ENCODE measurements around the gene FBXL19. TPM values are rescaled to one million over a fixed set of nuclear protein-coding genes. Genes with fewer than 3 reads are reported as not detected.

FBXL19 gene
- total RNA-seq, 2 donors from 2014 or later: 24.9 to 25.7 TPM

DNA sequence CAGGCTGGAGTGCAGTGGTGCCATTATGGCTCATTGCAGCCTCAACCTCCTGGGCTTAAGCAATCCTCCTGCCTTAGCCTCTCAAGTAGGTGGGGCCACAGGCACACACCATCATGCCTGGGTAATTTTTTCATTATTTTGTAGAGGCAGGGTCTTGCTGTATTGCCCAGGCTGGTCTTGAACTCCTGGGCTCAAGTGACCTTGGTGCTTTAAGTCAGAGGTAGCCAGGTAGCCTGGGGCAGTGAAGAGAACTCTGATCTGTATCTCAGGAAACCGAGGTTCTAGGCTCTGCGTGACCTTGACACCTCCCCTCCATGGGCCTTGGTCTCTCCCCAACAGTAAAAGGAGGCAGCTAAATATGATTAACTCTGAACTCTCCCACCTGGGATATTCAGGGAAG, 23.6 kb upstream of the FBXL19 start:
- DNase-seq (no peak), ATAC-seq (replicated peaks in 1 of 2) (no peak)
- peaks cover 3% of the 10 kb centered on the region in 2 donors for H3K36me3 Mint-ChIP-seq (ENCODE audit: insufficient read depth in 2 of 2)
- H3K9me3 Mint-ChIP-seq: peaks cover 3% of the 10 kb centered on the region in 2 donors
- peaks cover 56% of the 10 kb centered on the region for H3K4me1 Mint-ChIP-seq (ENCODE audit: low read depth)
- no peaks in the 10 kb centered on the region for H3K27me3 Mint-ChIP-seq (ENCODE audit: low read depth)
- H3K4me3 Mint-ChIP-seq: no peak overlapping the region
- no peak overlapping the region for H3K27ac Mint-ChIP-seq

- peaks cover 3% of the 10 kb centered on the region in 2 donors for H3K36me3 Mint-ChIP-seq (ENCODE audit: insufficient read depth in 2 of 2)
- no peak overlapping the region for H3K4me3 Mint-ChIP-seq
- peak overlapping the region; percentile 80 for H3K27ac Mint-ChIP-seq
Measured at GRCh38 chr16:30900588-30900987, 22.8 kb upstream of the FBXL19 start.

GRCh38 chr16:30901201-30902028, 22.0 kb upstream of the FBXL19 start:
- DNase-seq (peak in 1 of 2 donors; percentile 13), ATAC-seq (replicated peaks in 1 of 2) (no peak)
- H3K27ac Mint-ChIP-seq: peak overlapping the region; percentile 16
- peaks cover 3% of the 10 kb centered on the region in 2 donors for H3K9me3 Mint-ChIP-seq
- H3K4me3 Mint-ChIP-seq: peak overlapping the region; percentile 72 to 74
- H3K27me3 Mint-ChIP-seq (ENCODE audit: low read depth): no peaks in the 10 kb centered on the region
- peaks cover 47% of the 10 kb centered on the region for H3K4me1 Mint-ChIP-seq (ENCODE audit: low read depth)
- peaks cover 3% of the 10 kb centered on the region in 2 donors for H3K36me3 Mint-ChIP-seq (ENCODE audit: insufficient read depth in 2 of 2)

More at GRCh38 chr16:30900588-30900987, 22.8 kb upstream of the FBXL19 start:
- no peak for DNase-seq
- Mint-ChIP-seq H3K27me3 (ENCODE audit: low read depth) (no peaks in the 10 kb centered on the region), H3K4me1 (ENCODE audit: low read depth) (peaks cover 55% of the 10 kb centered on the region), H3K9me3 (peaks cover 3% of the 10 kb centered on the region in 2 donors)
- ATAC-seq (replicated peaks in 1 of 2): no peak

GRCh38 chr16:30902029-30902972, 21.1 kb upstream of the FBXL19 start:
- Mint-ChIP-seq H3K36me3 (ENCODE audit: insufficient read depth in 2 of 2) (peaks cover 3% of the 10 kb centered on the region in 2 donors), H3K4me3 (peak overlapping the region; percentile 94 to 99), H3K27me3 (ENCODE audit: low read depth) (no peaks in the 10 kb centered on the region), H3K9me3 (peaks cover 3% of the 10 kb centered on the region in 2 donors), H3K27ac (peak overlapping the region; percentile 88), H3K4me1 (ENCODE audit: low read depth) (peaks cover 40% of the 10 kb centered on the region)
- DNase-seq (peak; percentile 66 to 82), ATAC-seq (replicated peaks in 1 of 2) (peak; percentile 92 to 95)

DNA sequence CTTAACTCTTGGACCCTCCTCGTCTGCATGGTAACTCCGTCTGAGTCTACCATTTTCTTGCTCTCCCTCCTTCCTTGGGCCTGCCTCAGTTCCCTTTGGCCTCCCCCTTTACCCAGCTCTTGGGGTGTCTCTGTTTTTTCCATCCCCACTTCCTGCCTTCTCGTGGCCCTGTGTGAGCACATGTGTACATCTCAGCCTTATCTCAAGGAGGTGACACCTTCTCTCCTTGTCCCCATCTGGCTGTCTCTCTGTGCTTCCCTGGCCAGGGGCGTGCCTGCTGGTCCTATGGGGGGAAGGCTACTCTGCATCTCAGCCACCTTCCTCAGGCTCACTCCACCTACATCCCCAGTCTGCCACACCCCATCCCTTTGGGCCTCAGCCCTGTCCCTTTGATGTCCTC, 20.4 kb upstream of the FBXL19 start:
- Mint-ChIP-seq H3K4me1 (ENCODE audit: low read depth) (peaks cover 42% of the 10 kb centered on the region), H3K27ac (peak overlapping the region; percentile 88), H3K4me3 (peak overlapping the region; percentile 94 to 99), H3K9me3 (peaks cover 3% of the 10 kb centered on the region in 2 donors), H3K27me3 (ENCODE audit: low read depth) (no peaks in the 10 kb centered on the region), H3K36me3 (ENCODE audit: insufficient read depth in 2 of 2) (peaks cover 3% of the 10 kb centered on the region in 2 donors)
- DNase-seq (peak in 1 of 2 donors; percentile 24), ATAC-seq (replicated peaks in 1 of 2) (peak in 1 of 2 donors; percentile 23)

DNA sequence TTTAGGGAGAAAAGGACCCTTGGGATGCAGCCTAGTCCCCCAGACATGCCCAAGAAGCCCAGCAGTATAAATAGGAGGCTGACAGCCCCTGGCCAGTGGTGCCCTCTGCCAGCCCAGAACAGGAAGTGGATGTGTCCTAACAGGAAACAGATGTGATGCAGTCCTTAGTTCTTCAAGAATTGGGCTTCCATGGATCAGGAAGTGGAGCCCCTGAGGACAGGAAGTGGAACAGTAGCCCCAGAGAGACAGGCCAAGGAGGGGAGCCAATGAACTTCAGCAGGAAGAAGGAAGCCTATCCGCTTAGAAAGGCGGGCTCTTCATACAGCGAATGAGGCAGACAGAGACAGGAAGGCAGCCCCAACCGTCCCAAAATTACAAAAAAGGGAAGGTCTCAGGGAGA, 19.8 kb upstream of the FBXL19 start:
- DNase-seq (no peak), ATAC-seq (replicated peaks in 1 of 2) (no peak)
- Mint-ChIP-seq H3K27ac (peak overlapping the region; percentile 86), H3K27me3 (ENCODE audit: low read depth) (no peaks in the 10 kb centered on the region), H3K36me3 (ENCODE audit: insufficient read depth in 2 of 2) (peaks cover 3% of the 10 kb centered on the region in 2 donors), H3K4me1 (ENCODE audit: low read depth) (peaks cover 42% of the 10 kb centered on the region), H3K4me3 (no peak overlapping the region), H3K9me3 (peaks cover 3% of the 10 kb centered on the region in 2 donors)

DNA sequence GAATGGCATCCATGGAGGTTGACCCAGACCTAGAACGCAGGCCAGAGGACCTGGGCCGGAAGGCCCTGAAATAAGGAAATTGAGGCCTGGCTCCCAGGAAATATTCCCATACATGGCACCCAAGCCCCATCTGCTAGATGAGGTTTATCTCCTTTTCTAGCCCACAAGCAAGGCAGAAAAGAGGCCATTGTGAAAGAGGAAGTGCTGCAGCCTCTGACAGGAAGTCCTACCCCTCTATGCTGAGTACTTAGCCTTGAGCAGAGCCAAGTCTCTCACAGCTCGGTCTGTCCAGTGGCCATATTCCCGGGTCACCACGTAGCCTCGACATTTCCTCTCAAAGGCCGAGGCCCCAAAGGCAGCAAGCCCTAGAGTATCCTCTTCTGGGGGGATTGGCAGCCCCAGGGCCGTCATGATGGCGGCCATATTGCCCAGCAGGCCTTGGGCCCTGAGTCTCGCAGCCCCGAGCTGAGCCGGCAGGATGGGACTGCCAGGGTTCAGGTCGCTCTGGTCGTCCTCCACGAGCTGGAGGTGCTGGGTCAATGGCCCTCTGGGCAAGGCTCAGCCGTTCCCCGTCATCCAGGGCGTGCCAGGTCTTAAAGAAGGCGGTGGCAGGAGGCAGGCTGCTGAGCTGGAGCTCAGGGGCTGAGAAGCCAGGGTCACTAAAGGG, 19.1 kb upstream of the FBXL19 start:
- Mint-ChIP-seq H3K9me3 (peaks cover 3% of the 10 kb centered on the region in 2 donors), H3K36me3 (ENCODE audit: insufficient read depth in 2 of 2) (peaks cover 3% of the 10 kb centered on the region in 2 donors), H3K4me3 (no peak overlapping the region), H3K27me3 (ENCODE audit: low read depth) (no peaks in the 10 kb centered on the region), H3K27ac (no peak overlapping the region), H3K4me1 (ENCODE audit: low read depth) (peaks cover 42% of the 10 kb centered on the region)
- no peak for DNase-seq
- ATAC-seq (replicated peaks in 1 of 2): no peak

DNA sequence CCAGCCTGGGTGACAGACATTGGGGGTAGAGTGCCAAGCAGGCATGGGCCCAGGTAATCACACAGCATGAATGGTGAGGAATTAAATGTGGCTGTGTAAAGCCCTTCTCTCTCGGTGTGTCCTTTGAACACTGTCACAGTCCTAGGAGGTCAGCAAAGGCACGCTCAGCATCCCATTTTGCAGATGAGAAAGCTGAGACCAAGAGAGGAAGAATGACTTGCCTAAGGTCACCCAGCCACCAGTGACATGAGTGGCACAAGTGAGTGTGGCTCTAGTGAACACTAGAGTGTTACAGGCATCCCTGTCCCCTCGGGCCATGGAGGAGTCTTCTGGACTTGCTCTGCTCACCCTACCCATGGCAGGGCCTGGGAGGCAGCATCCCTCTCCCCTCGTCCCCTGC, 16.3 kb upstream of the FBXL19 start:
- Mint-ChIP-seq H3K4me1 (ENCODE audit: low read depth) (peaks cover 28% of the 10 kb centered on the region), H3K4me3 (no peak overlapping the region), H3K9me3 (peaks cover 3% of the 10 kb centered on the region in 2 donors), H3K27ac (no peak overlapping the region), H3K36me3 (ENCODE audit: insufficient read depth in 2 of 2) (peaks cover 3% of the 10 kb centered on the region in 2 donors), H3K27me3 (ENCODE audit: low read depth) (no peaks in the 10 kb centered on the region)
- DNase-seq (no peak), ATAC-seq (replicated peaks in 1 of 2) (no peak)

DNA sequence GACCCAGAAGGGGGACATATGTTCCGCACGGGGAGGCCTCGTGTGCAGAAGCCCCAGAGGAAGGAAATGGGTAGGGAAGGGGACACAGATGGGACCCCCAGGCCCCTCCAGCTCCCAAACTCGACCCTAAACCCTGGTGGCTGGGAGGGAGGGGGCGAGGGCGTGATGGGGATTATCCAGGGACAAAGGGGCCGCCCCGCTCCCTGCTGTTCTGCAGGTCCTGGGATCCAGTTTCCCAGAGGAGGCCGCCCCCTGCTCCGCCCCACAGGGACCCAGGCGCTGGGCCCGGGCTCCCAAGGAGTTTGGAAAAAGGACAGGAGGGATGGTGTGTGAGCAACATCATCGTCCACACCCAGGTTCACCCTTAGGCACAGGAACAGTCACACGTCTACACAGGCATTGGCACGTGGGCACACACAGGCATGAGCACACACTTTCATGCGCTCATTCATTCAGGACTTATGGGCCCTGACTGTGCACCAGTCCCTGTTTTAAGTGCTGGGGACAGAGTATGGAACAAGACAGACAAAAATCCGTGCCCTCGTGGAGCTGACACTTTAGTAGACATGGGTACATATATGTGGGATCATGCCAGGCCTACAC, 12.8 kb upstream of the FBXL19 start:
- H3K9me3 Mint-ChIP-seq: no peaks in the 10 kb centered on the region
- H3K4me1 Mint-ChIP-seq (ENCODE audit: low read depth): peaks cover 9% of the 10 kb centered on the region
- H3K27me3 Mint-ChIP-seq (ENCODE audit: low read depth): no peaks in the 10 kb centered on the region
- no peak for DNase-seq
- H3K27ac Mint-ChIP-seq: no peak overlapping the region
- H3K36me3 Mint-ChIP-seq (ENCODE audit: insufficient read depth in 2 of 2): no peaks in the 10 kb centered on the region
- no peak for ATAC-seq (replicated peaks in 1 of 2)
- H3K4me3 Mint-ChIP-seq: no peak overlapping the region

- H3K36me3 Mint-ChIP-seq (ENCODE audit: insufficient read depth in 2 of 2): no peaks in the 10 kb centered on the region
Measured at GRCh38 chr16:30912794-30913412, 10.5 kb upstream of the FBXL19 start.

DNA sequence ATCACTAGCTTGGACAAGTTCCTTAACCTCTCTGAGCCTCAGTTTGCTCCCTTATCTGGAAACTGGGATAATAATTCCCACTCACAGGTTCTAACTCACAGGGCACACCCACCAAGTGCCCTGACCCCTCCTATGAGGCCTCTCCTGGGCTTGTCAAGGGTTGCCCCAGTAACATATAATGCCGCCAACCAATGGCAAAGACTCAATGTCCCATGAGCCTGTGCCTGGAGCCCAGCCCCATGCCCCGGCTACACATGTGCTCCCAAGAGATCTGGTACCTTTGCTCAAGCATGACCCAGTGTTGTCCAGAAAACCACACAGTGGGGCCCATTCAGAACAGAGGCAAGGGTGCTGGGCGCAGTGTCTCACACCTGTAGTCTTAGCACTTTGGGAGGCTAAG, 8.5 kb upstream of the FBXL19 start:
- ATAC-seq (replicated peaks in 1 of 2) (no peak), DNase-seq (no peak)
- Mint-ChIP-seq H3K4me3 (no peak overlapping the region), H3K36me3 (ENCODE audit: insufficient read depth in 2 of 2) (no peaks in the 10 kb centered on the region), H3K9me3 (no peaks in the 10 kb centered on the region), H3K27ac (no peak overlapping the region), H3K4me1 (ENCODE audit: low read depth) (no peaks in the 10 kb centered on the region), H3K27me3 (ENCODE audit: low read depth) (no peaks in the 10 kb centered on the region)

More at GRCh38 chr16:30912794-30913412, 10.5 kb upstream of the FBXL19 start:
- Mint-ChIP-seq H3K4me1 (ENCODE audit: low read depth) (peaks cover 1% of the 10 kb centered on the region), H3K27ac (no peak overlapping the region), H3K4me3 (no peak overlapping the region), H3K9me3 (no peaks in the 10 kb centered on the region), H3K27me3 (ENCODE audit: low read depth) (no peaks in the 10 kb centered on the region)
- no peak for ATAC-seq (replicated peaks in 1 of 2)
- DNase-seq: no peak

DNA sequence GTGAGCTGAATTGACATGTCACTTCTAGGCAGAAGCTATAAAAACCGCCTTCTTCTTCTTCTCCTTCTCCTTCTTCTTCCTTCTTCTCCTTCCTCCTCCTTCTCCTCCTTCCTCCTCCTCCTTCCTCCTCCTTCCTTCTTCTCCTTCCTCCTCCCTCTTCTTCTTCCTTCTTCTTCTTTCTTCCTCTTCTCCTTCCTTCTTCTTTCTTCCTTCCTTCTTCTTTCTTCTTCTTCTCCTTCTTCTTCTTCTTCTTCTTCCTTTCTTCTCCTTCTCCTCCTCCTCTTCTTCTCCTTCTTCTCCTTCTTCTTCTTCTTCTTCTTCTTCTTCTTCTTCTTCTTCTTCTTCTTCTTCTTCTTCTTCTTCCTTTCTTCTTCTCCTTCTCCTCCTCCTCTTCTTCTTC, 4.8 kb upstream of the FBXL19 start:
- Mint-ChIP-seq H3K9me3 (no peaks in the 10 kb centered on the region), H3K27ac (peak overlapping the region; percentile 12), H3K36me3 (ENCODE audit: insufficient read depth in 2 of 2) (no peaks in the 10 kb centered on the region), H3K4me3 (no peak overlapping the region), H3K4me1 (ENCODE audit: low read depth) (peaks cover 13% of the 10 kb centered on the region), H3K27me3 (ENCODE audit: low read depth) (no peaks in the 10 kb centered on the region)
- ATAC-seq (replicated peaks in 1 of 2) (no peak), DNase-seq (no peak)

All from activated T-cell treated with anti-CD3 and anti-CD28 coated beads, Interleukin-2, amount 50 U/mL, for 72 hours (primary cell).